Psoas muscle (tissue), 8 donors: Measurements from ENCODE around the gene BMPR1A. TPM values are rescaled to one million over a fixed set of nuclear protein-coding genes. Genes with fewer than 3 reads are reported as not detected.
"Not testable (repeated sequence)": the region's sequence is repeated elsewhere in the genome, so short reads cannot be mapped to it uniquely, and the experiment has no call there.

Source experiments
- ATAC-seq, 4 donors: fragments of 200-7000 bp; cut with Tn5 transposase; one replicate each; pipeline ENCODE4 v1.9.1; 2020; ENCODE audit warnings: moderate library complexity in 3 of 4, mild to moderate bottlenecking in 2 of 4
- DNase-seq, 2 donors: peaks; one replicate each; pipeline ENCODE4 v3.0.0-alpha.2; 2020
- H3K27ac ChIP-seq: fragments of 200-600 bp; one replicate; pipeline ENCODE4 v1.8.0; 2022
- H3K27me3 ChIP-seq, 3 donors: fragments of 200-600 bp in 1 of 3; one replicate each; pipeline versions ENCODE4 v1.6.1 to v1.8.0; 2013 to 2022; ENCODE audit warnings: low read length in 2 of 3, mild to moderate bottlenecking in 2 of 3, moderate library complexity in 1 of 3; ENCODE audit not compliant: insufficient read depth in 3 of 3
- H3K36me3 ChIP-seq, 2 donors: fragments of 200-600 bp in 1 of 2; one replicate each; pipeline versions ENCODE4 v1.6.1 to v1.8.0; 2013 to 2022; ENCODE audit warnings: low read depth in 1 of 2, mild to moderate bottlenecking in 1 of 2, moderate library complexity in 1 of 2; ENCODE audit not compliant: insufficient read depth in 1 of 2
- H3K4me1 ChIP-seq: fragments of 200-600 bp; one replicate; pipeline ENCODE4 v1.8.0; 2022
- H3K4me3 ChIP-seq: fragments of 200-600 bp; one replicate; pipeline ENCODE4 v1.8.0; 2022; ENCODE audit warnings: mild to moderate bottlenecking
- H3K9me3 ChIP-seq: fragments of 200-600 bp; one replicate; pipeline ENCODE4 v1.8.0; 2022
- CTCF ChIP-seq: fragments of 200-600 bp; IDR thresholded peaks from one replicate; pipeline ENCODE4 v1.8.0; 2022; ENCODE audit warnings: antibody characterized with exemption
- WGBS, 3 donors: extraction: QIAGEN DNeasy Blood & Tissue Kit; methylation state at CpG; one replicate each; pipeline versions ENCODE4 v1.1.6 to v1.1.7; 2013; 5-methylcytosine and 5-hydroxymethylcytosine counted together
- intact Hi-C, 2 donors: fragments of 100-400 bp; cut with DNase I; formaldehyde crosslinking; loops; one replicate each; pipeline versions ENCODE4 v1.11.0 to v1.14.2; 2022
- polyA plus RNA-seq, 3 donors: library from polyadenylated mRNA; stranded (reverse); fragments of 200-250 nt; gene quantifications; one replicate each; pipeline ENCODE4 v1.2.3, GENCODE V29; 2013
- total RNA-seq, 4 donors: library from RNA; stranded (reverse); fragmentation: NEBNext Ultra II Directional in 2 of 4; extraction: Animal tissue kit (Norgen Biotek cat#: 25700) in 2 of 4; gene quantifications; one replicate each; pipeline versions ENCODE4 v1.2.1 to v1.2.4, GENCODE V29; 2021 to 2023
- donor health status: healthy with polysubstance abuse.
- donor health status: DM: no; HTN: no; CAD: no; lungs with moderate emphysema.
- donor health status: Bipolar disorder and iron deficiency.
- donor health status: healthy.
- donor health status: DM: yes; HTN: yes; CAD: no.
- donor health status: DM: no; HTN: no; CAD: no.
- donor health status: DM: no; HTN: no; CAD: no.
- donor health status: DM: yes; HTN: yes; CAD: no.

BMPR1A gene
- total and polyA plus RNA-seq, 7 donors, result 4.6 to 30.0 (median 22.7) TPM

- WGBS, 3 donors, result 61 to 76% (median 63%) methylated on average over 13 of the region's 13 CpGs
- H3K36me3 ChIP-seq, result peaks cover 0 to 33% of the 10 kb centered on the region in 2 donors
- no peak for TF ChIP-seq CTCF
- no peak overlapping the region for H3K27ac ChIP-seq
- no peaks in the 10 kb centered on the region for H3K27me3 ChIP-seq
- H3K4me1 ChIP-seq, result peaks cover 3% of the 10 kb centered on the region
- intact Hi-C loops, result no loop called here
- ATAC-seq (peak in 1 of 4 donors; percentile 23), DNase-seq (no peak)
- no peaks in the 10 kb centered on the region for H3K9me3 ChIP-seq
- no peak overlapping the region for H3K4me3 ChIP-seq
Measured at GRCh38 chr10:86936661-86937501, 180.5 kb downstream of the BMPR1A start.

GRCh38 chr10:86937502-86938154, 181.2 kb downstream of the BMPR1A start:
- TF ChIP-seq CTCF, result no peak
- Histone ChIP-seq H3K27ac (no peak overlapping the region), H3K4me1 (peaks cover 3% of the 10 kb centered on the region), H3K4me3 (no peak overlapping the region), H3K27me3 (no peaks in the 10 kb centered on the region), H3K36me3 (peaks cover 0 to 33% of the 10 kb centered on the region in 2 donors), H3K9me3 (no peaks in the 10 kb centered on the region)
- ATAC-seq (no peak), DNase-seq (no peak)
- WGBS, 3 donors, result 59 to 66% (median 60%) methylated on average over 6 of the region's 6 CpGs
- intact Hi-C loops, result no loop called here

GRCh38 chr10:86938260-86938659, 181.8 kb downstream of the BMPR1A start:
- no peaks in the 10 kb centered on the region for H3K9me3 ChIP-seq

GRCh38 chr10:86940076-86940475, 183.7 kb downstream of the BMPR1A start:
- H3K4me1 ChIP-seq, intact Hi-C loops, H3K27ac ChIP-seq, H3K9me3 ChIP-seq, H3K4me3 ChIP-seq, ATAC-seq, DNase-seq, H3K27me3 ChIP-seq: not testable (repeated sequence)
- H3K36me3 ChIP-seq, result peaks cover 0 to 16% of the 10 kb centered on the region in 2 donors
- 68 to 78% (median 69%) methylated on average over 16 of the region's 16 CpGs for WGBS, 3 donors

More at GRCh38 chr10:86938260-86938659, 181.8 kb downstream of the BMPR1A start:
- TF ChIP-seq CTCF, result no peak
- no peaks in the 10 kb centered on the region for H3K27me3 ChIP-seq
- ATAC-seq (no peak), DNase-seq (no peak)
- H3K4me1 ChIP-seq, result peaks cover 3% of the 10 kb centered on the region
- WGBS, 3 donors, result 54 to 64% (median 59%) methylated on average over 2 of the region's 2 CpGs
- H3K4me3 ChIP-seq, result no peak overlapping the region
- H3K27ac ChIP-seq, result no peak overlapping the region
- H3K36me3 ChIP-seq, result peaks cover 0 to 29% of the 10 kb centered on the region in 2 donors
- intact Hi-C loops, result no loop called here

GRCh38 chr10:86940677-86941076, 184.3 kb downstream of the BMPR1A start:
- intact Hi-C loops, result no loop called here
- Histone ChIP-seq H3K4me1 (peaks cover 9% of the 10 kb centered on the region), H3K27ac (no peak overlapping the region), H3K4me3 (no peak overlapping the region), H3K27me3 (no peaks in the 10 kb centered on the region), H3K9me3 (no peaks in the 10 kb centered on the region), H3K36me3 (peaks cover 0 to 10% of the 10 kb centered on the region in 2 donors)
- WGBS, 3 donors, result 85 to 86% (median 85%) methylated on average over 6 of the region's 6 CpGs
- TF ChIP-seq CTCF, result no peak
- no peak for ATAC-seq
- no peak for DNase-seq
